K562 (cell line): ENCODE data around the gene PIP4K2A. TPM values are rescaled to one million over a fixed set of nuclear protein-coding genes. Genes with fewer than 3 reads are reported as not detected.

Experiments used
- C11orf30 ChIP-seq: fragments of 450-650 bp; IDR thresholded peaks from 2 replicates; pipeline ENCODE4 v1.6.1; 2016; ENCODE audit warnings: low read depth, mild to moderate bottlenecking
- CHD7 ChIP-seq: fragments of 200-600 bp; sonication (generic); IDR thresholded peaks from one replicate; pipeline ENCODE4 v1.6.1; 2012; ENCODE audit warnings: mild to moderate bottlenecking, low read depth, low read length, inconsistent platforms
- E2F8 ChIP-seq: fragments of 450-650 bp; IDR thresholded peaks from 2 replicates; pipeline ENCODE4 v1.7.1; 2018; ENCODE audit warnings: mild to moderate bottlenecking, low read depth; ENCODE audit not compliant: partially characterized antibody
- MIER1 ChIP-seq: fragments of 450-650 bp; IDR thresholded peaks from 2 replicates; pipeline ENCODE4 v1.6.1; 2016; ENCODE audit warnings: antibody characterized with exemption, mild to moderate bottlenecking, low read depth
- PRMT5 ChIP-seq: sonication (generic); formaldehyde crosslinking; IDR thresholded peaks from 2 replicates; pipeline ENCODE4 v1.5.0; 2020; ENCODE audit warnings: missing genetic modification reagents
- PTRF ChIP-seq: fragments of 450-650 bp; IDR thresholded peaks from 2 replicates; pipeline ENCODE4 v1.6.1; 2016; ENCODE audit warnings: mild to moderate bottlenecking, missing genetic modification characterization, missing compliant biosample characterization
- ZNF232 ChIP-seq: sonication (generic); formaldehyde crosslinking; IDR thresholded peaks from 2 replicates; pipeline ENCODE4 v1.8.0; 2022; ENCODE audit warnings: mild to moderate bottlenecking, missing genetic modification reagents
- ZNF655 ChIP-seq: fragments of 250-450 bp; sonication (Bioruptor Pico); IDR thresholded peaks from 2 replicates; pipeline ENCODE4 v1.5.0; 2021
- polyA plus RNA-seq, 8 experiments: library from polyadenylated mRNA; depleted of rRNA in 4 of 8; stranded (reverse) in 5 of 8; unstranded in 3 of 8; fragments of >200 nt; fragmentation: Nextera tagmentation in 2 of 8; fragmentation: Illumina TruSeq in 1 of 8; extraction: Ambion mirVana in 2 of 8; extraction: Trizol in 1 of 8; gene quantifications; 2 replicates each; pipeline versions ENCODE4 v1.2.1 to v1.2.3, GENCODE V29; 2011 to 2014; ENCODE audit warnings: inconsistent platforms in 1 of 8, missing spikeins in 1 of 8
- total RNA-seq, 7 experiments: library from RNA; depleted of rRNA in 6 of 7; stranded (reverse); fragments of >200 nt in 6 of 7; fragmentation: Illumina TruSeq in 2 of 7; extraction: Trizol in 2 of 7; gene quantifications; 2 replicates each; pipeline versions ENCODE4 v1.2.1 to v1.2.3, GENCODE V29; 2011 to 2021; ENCODE audit warnings: low replicate concordance in 1 of 7

The PIP4K2A gene
- total and polyA plus RNA-seq, 9 of the 15 experiments (the other 6 are each of a cell fraction or from before 2014, with no cell fraction given), result 35.6 to 117 (median 71.9) TPM

- TF ChIP-seq CHD7 (no peak), MIER1 (no peak), E2F8 (no peak), PTRF (tag) (no peak), C11orf30 (no peak), PRMT5 (CRISPR knock-in tag) (no peak), ZNF232 (CRISPR knock-in tag) (no peak), ZNF655 (no peak)
These were observed 41.9 kb downstream of the PIP4K2A start (continued) for GRCh38 chr10:22672319-22673090.
